ENCODE data around the gene NTSR2.

Gene NTSR2

GRCh38 chr2:11657646-11658045 is 12.3 kb downstream of the NTSR2 start:
- no peak for DNase-seq (ENCODE audit: low read depth)

- no peak for DNase-seq (ENCODE audit: low read depth)
Measured at GRCh38 chr2:11657195-11657594, 12.8 kb downstream of the NTSR2 start.

GRCh38 chr2:11656671-11657101 is 13.3 kb downstream of the NTSR2 start:
- DNase-seq (ENCODE audit: low read depth), result no peak

GRCh38 chr2:11656252-11656651 is 13.7 kb downstream of the NTSR2 start:
- DNase-seq (ENCODE audit: low read depth), result no peak

- DNase-seq (ENCODE audit: low read depth), result no peak
Measured at GRCh38 chr2:11655495-11655894, 14.5 kb downstream of the NTSR2 start.

- DNase-seq (ENCODE audit: low read depth), result no peak
Measured at GRCh38 chr2:11652553-11652952, 17.4 kb downstream of the NTSR2 start.

GRCh38 chr2:11651856-11652548 is 18.0 kb downstream of the NTSR2 start:
- no peak for DNase-seq (ENCODE audit: low read depth)

- no peak for DNase-seq (ENCODE audit: low read depth)
Measured at GRCh38 chr2:11649093-11649492, 20.9 kb downstream of the NTSR2 start.

- no peak for DNase-seq (ENCODE audit: low read depth)
Measured at GRCh38 chr2:11647834-11648600, 22.0 kb downstream of the NTSR2 start.

GRCh38 chr2:11646530-11646929 is 23.5 kb downstream of the NTSR2 start:
- DNase-seq (ENCODE audit: low read depth), result no peak

GRCh38 chr2:11644293-11644692 is 25.7 kb downstream of the NTSR2 start:
- no peak for DNase-seq (ENCODE audit: low read depth)

GRCh38 chr2:11642972-11643371 is 27.0 kb downstream of the NTSR2 start:
- no peak for DNase-seq (ENCODE audit: low read depth)

- DNase-seq (ENCODE audit: low read depth), result no peak
Measured at GRCh38 chr2:11640132-11640531, 29.9 kb downstream of the NTSR2 start.

GRCh38 chr2:11639503-11639902 is 30.5 kb downstream of the NTSR2 start:
- DNase-seq (ENCODE audit: low read depth), result no peak

- no peak for DNase-seq (ENCODE audit: low read depth)
Measured at GRCh38 chr2:11637546-11637945, 32.4 kb downstream of the NTSR2 start.

- DNase-seq (ENCODE audit: low read depth), result no peak
Measured at GRCh38 chr2:11636593-11637295, 33.3 kb downstream of the NTSR2 start.

- no peak for DNase-seq (ENCODE audit: low read depth)
Measured at GRCh38 chr2:11635141-11635540, 34.9 kb downstream of the NTSR2 start.

GRCh38 chr2:11634584-11634983 is 35.4 kb downstream of the NTSR2 start:
- no peak for DNase-seq (ENCODE audit: low read depth)

- no peak for DNase-seq (ENCODE audit: low read depth)
Measured at GRCh38 chr2:11633923-11634478, 36.0 kb downstream of the NTSR2 start.

GRCh38 chr2:11631462-11631861 is 38.5 kb downstream of the NTSR2 start:
- DNase-seq (ENCODE audit: low read depth), result no peak

- DNase-seq (ENCODE audit: low read depth), result no peak
Measured at GRCh38 chr2:11630855-11631254, 39.1 kb downstream of the NTSR2 start.

- no peak for DNase-seq (ENCODE audit: low read depth)
Measured at GRCh38 chr2:11629851-11630250, 40.1 kb downstream of the NTSR2 start.

GRCh38 chr2:11629215-11629614 is 40.8 kb downstream of the NTSR2 start:
- DNase-seq (ENCODE audit: low read depth), result no peak

Data from stimulated activated CD8-positive, alpha-beta memory T cell treated with anti-CD3 and anti-CD28 coated beads, Interleukin-15, amount 100 ng/mL, for 24 hours (primary cell).